H1 (cell line): ENCODE measurements around the gene IFNK. TPM values are rescaled to one million over a fixed set of nuclear protein-coding genes. Genes with fewer than 3 reads are reported as not detected.

Experiments
- CTCF ChIA-PET: fragments of 300-600 bp; sonication (Branson Sonifier 250); formaldehyde crosslinking; loops from one replicate; lab custom pipeline; 2021; ENCODE audit not compliant: partially characterized antibody; lab: Charles Lee
- POLR2A ChIA-PET: fragments of 300-600 bp; sonication (Branson Sonifier 250); formaldehyde crosslinking; loops from one replicate; lab custom pipeline; 2021; ENCODE audit warnings: inconsistent platforms; ENCODE audit not compliant: partially characterized antibody; lab: Charles Lee
- DNase-seq, 2 experiments: peaks; one replicate each; pipeline versions ENCODE4 v3.0.0 to v3.0.0-alpha.2; 2010 to 2022; ENCODE audit warnings: low spot score in 2 of 2, low read depth in 1 of 2, mixed read lengths in 1 of 2
- FAIRE-seq: peaks from 2 replicates; lab custom pipeline; 2011; peaks lifted over from hg19 to GRCh38; lab: Jason Lieb, UNC
- H2AFZ ChIP-seq: 2 replicates; pipeline ENCODE4 v1.8.1; 2012; ENCODE audit warnings: low read length, inconsistent platforms
- H2AK5ac ChIP-seq: 2 replicates; pipeline ENCODE4 v1.6.1; 2013; ENCODE audit warnings: low read depth, low read length
- H2BK120ac ChIP-seq: replicated peaks from 2 replicates; pipeline ENCODE3; 2013; ENCODE audit warnings: low read depth, low read length, inconsistent platforms
- H2BK12ac ChIP-seq: 2 replicates; pipeline ENCODE4 v1.6.1; 2013; ENCODE audit warnings: low read depth, low read length
- H2BK15ac ChIP-seq: 2 replicates; pipeline ENCODE4 v1.6.1; 2013; ENCODE audit warnings: low read length
- H2BK20ac ChIP-seq: 2 replicates; pipeline ENCODE4 v1.6.1; 2013; ENCODE audit warnings: low read length
- H2BK5ac ChIP-seq: 2 replicates; pipeline ENCODE4 v1.6.1; 2013; ENCODE audit warnings: low read depth, low read length
- H3K14ac ChIP-seq: 2 replicates; pipeline ENCODE4 v1.6.1; 2013; ENCODE audit warnings: inconsistent platforms; ENCODE audit not compliant: insufficient read length
- H3K18ac ChIP-seq: 2 replicates; pipeline ENCODE4 v1.6.1; 2013; ENCODE audit warnings: low read length; ENCODE audit errors: extremely low read depth
- H3K23ac ChIP-seq: 2 replicates; pipeline ENCODE4 v1.6.1; 2013; ENCODE audit warnings: inconsistent platforms; ENCODE audit not compliant: insufficient read length
- H3K23me2 ChIP-seq: 2 replicates; pipeline ENCODE4 v1.6.1; 2013; ENCODE audit warnings: low read depth, low read length
- H3K27ac ChIP-seq: 2 replicates; pipeline ENCODE4 v1.6.1; 2011; ENCODE audit warnings: low read depth, low read length, inconsistent platforms
- H3K27me3 ChIP-seq, 4 experiments: replicated peaks in 1 of 4; 1 replicate in 1 of 4; 2 replicates in 3 of 4; pipeline versions ENCODE4 v1.6.1 to v1.8.1; 2011 to 2013; ENCODE audit warnings: low read length in 3 of 4, mild to moderate bottlenecking in 3 of 4, inconsistent platforms in 2 of 4, mixed read lengths in 2 of 4, moderate library complexity in 1 of 4; ENCODE audit not compliant: control insufficient read depth in 3 of 4, insufficient read depth in 3 of 4; ENCODE audit errors: extremely low read depth in 1 of 4
- H3K36me3 ChIP-seq, 4 experiments: 2 replicates each; pipeline versions ENCODE4 v1.6.1 to v1.8.1; 2011 to 2013; ENCODE audit warnings: mild to moderate bottlenecking in 4 of 4, low read length in 3 of 4, moderate library complexity in 2 of 4, control low read depth in 1 of 4, inconsistent platforms in 1 of 4; ENCODE audit not compliant: insufficient read depth in 4 of 4, control insufficient read depth in 2 of 4
- H3K4ac ChIP-seq: replicated peaks from 2 replicates; pipeline ENCODE3; 2013; ENCODE audit warnings: low read length, low read depth, mixed read lengths, inconsistent platforms; ENCODE audit not compliant: insufficient read length
- H3K4me1 ChIP-seq, 4 experiments: replicated peaks in 1 of 4; 1 replicate in 1 of 4; 2 replicates in 3 of 4; pipeline versions ENCODE4 v1.6.1 to v1.8.1; 2011 to 2013; ENCODE audit warnings: low read length in 3 of 4, inconsistent platforms in 2 of 4, mixed read lengths in 1 of 4; ENCODE audit not compliant: insufficient read depth in 4 of 4, control insufficient read depth in 3 of 4
- H3K4me2 ChIP-seq, 2 experiments: 2 replicates each; pipeline versions ENCODE4 v1.6.1 to v1.8.1; 2011 to 2013; ENCODE audit warnings: low read depth in 2 of 2, low read length in 2 of 2, control low read depth in 1 of 2, inconsistent platforms in 1 of 2, mild to moderate bottlenecking in 1 of 2; ENCODE audit not compliant: insufficient read depth in 1 of 2
- H3K4me3 ChIP-seq, 4 experiments: fragments of 200-600, 300-600 bp in 1 of 4; sonication (generic), shearing (Covaris generic), sonication (Bioruptor Twin) in 1 of 4; 2 replicates each; pipeline versions ENCODE4 v1.5.1 to v1.8.1; 2011 to 2016; ENCODE audit warnings: low read length in 4 of 4, low read depth in 3 of 4, control low read depth in 2 of 4, inconsistent platforms in 2 of 4, mild to moderate bottlenecking in 2 of 4, mixed read lengths in 1 of 4, moderate library complexity in 1 of 4; ENCODE audit not compliant: insufficient read depth in 2 of 4; ENCODE audit errors: extremely low read depth in 1 of 4
- H3K56ac ChIP-seq: replicated peaks from 2 replicates; pipeline ENCODE3; 2013; ENCODE audit warnings: low read depth, mild to moderate bottlenecking, mixed read lengths, low read length, inconsistent platforms; ENCODE audit not compliant: insufficient read length
- H3K79me1 ChIP-seq: 2 replicates; pipeline ENCODE4 v1.6.1; 2013; ENCODE audit warnings: low read depth, low read length, control low read depth
- H3K79me2 ChIP-seq, 2 experiments: 2 replicates each; pipeline versions ENCODE4 v1.6.1 to v1.8.1; 2012 to 2013; ENCODE audit warnings: low read length in 2 of 2, mild to moderate bottlenecking in 2 of 2, inconsistent platforms in 1 of 2; ENCODE audit not compliant: insufficient read depth in 2 of 2, control insufficient read depth in 1 of 2
- H3K9ac ChIP-seq, 4 experiments: replicated peaks in 1 of 4; 1 replicate in 1 of 4; 2 replicates in 3 of 4; pipeline versions ENCODE4 v1.6.1 to v1.8.1; 2011 to 2013; ENCODE audit warnings: low read depth in 3 of 4, low read length in 3 of 4, control low read depth in 2 of 4, mild to moderate bottlenecking in 2 of 4, moderate library complexity in 2 of 4, inconsistent platforms in 1 of 4; ENCODE audit errors: extremely low read depth in 1 of 4
- H3K9me3 ChIP-seq, 2 experiments: 2 replicates each; pipeline versions ENCODE4 v1.6.1 to v1.8.1; 2012 to 2013; ENCODE audit warnings: mild to moderate bottlenecking in 2 of 2, moderate library complexity in 2 of 2, control low read depth in 1 of 2, inconsistent platforms in 1 of 2, low read depth in 1 of 2, low read length in 1 of 2, mixed read lengths in 1 of 2; ENCODE audit not compliant: insufficient read depth in 2 of 2
- H4K20me1 ChIP-seq, 2 experiments: replicated peaks in 1 of 2; 2 replicates each; pipeline versions ENCODE3 to v1.8.1; 2011 to 2013; ENCODE audit warnings: inconsistent platforms in 2 of 2, low read length in 2 of 2, mild to moderate bottlenecking in 1 of 2; ENCODE audit not compliant: insufficient read depth in 2 of 2, control insufficient read depth in 1 of 2
- H4K5ac ChIP-seq: 2 replicates; pipeline ENCODE4 v1.6.1; 2013; ENCODE audit warnings: low read length, low read depth, mixed read lengths, inconsistent platforms; ENCODE audit not compliant: insufficient read length
- H4K8ac ChIP-seq: 2 replicates; pipeline ENCODE4 v1.8.0; 2013; ENCODE audit warnings: mild to moderate bottlenecking, moderate library complexity, low read length, inconsistent platforms; ENCODE audit not compliant: insufficient read depth; ENCODE audit errors: extremely low read depth
- H4K91ac ChIP-seq: replicated peaks from 2 replicates; pipeline ENCODE3; 2013; ENCODE audit warnings: low read length, mixed read lengths, inconsistent platforms; ENCODE audit not compliant: insufficient read length
- BACH1 ChIP-seq: IDR thresholded peaks from 2 replicates; pipeline ENCODE4 v1.6.1; 2012; ENCODE audit warnings: low read length, improper control_type of control experiment
- CBX5 ChIP-seq: fragments of 300-800, 300-1000 bp; sonication (generic); IDR thresholded peaks from 2 replicates; pipeline ENCODE4 v1.7.1; 2016; ENCODE audit warnings: antibody characterized with exemption, low read length, low read depth
- CHD1 ChIP-seq: IDR thresholded peaks from 2 replicates; pipeline ENCODE4 v1.6.1; 2012; ENCODE audit warnings: low read depth, low read length, improper control_type of control experiment
- CHD2 ChIP-seq: IDR thresholded peaks from 2 replicates; pipeline ENCODE4 v1.6.1; 2012; ENCODE audit warnings: low read length, improper control_type of control experiment
- EZH2 ChIP-seq: fragments of 200-600 bp; sonication (generic); IDR thresholded peaks from 2 replicates; pipeline ENCODE4 v1.7.1; 2012; ENCODE audit warnings: low read depth, mild to moderate bottlenecking, moderate library complexity, low read length, inconsistent platforms; ENCODE audit not compliant: severe bottlenecking
- GABPA ChIP-seq: IDR thresholded peaks from 2 replicates; pipeline ENCODE4 v1.6.1; 2011; ENCODE audit warnings: mild to moderate bottlenecking, low read length, moderate library complexity, borderline replicate concordance; ENCODE audit not compliant: insufficient read depth
- JUN ChIP-seq: IDR thresholded peaks from 2 replicates; pipeline ENCODE4 v1.6.1; 2011; ENCODE audit warnings: low read depth, mild to moderate bottlenecking, improper control_type of control experiment, low read length
- NANOG ChIP-seq: IDR thresholded peaks from 2 replicates; pipeline ENCODE4 v1.6.1; 2011; ENCODE audit warnings: low read length, low read depth, mild to moderate bottlenecking, inconsistent platforms; ENCODE audit not compliant: insufficient read depth, poor library complexity, severe bottlenecking
- POLR2A ChIP-seq, 2 experiments: IDR thresholded peaks; 1 replicate in 1 of 2; 2 replicates in 1 of 2; pipeline ENCODE4 v1.6.1; 2011; ENCODE audit warnings: low read depth in 2 of 2, low read length in 2 of 2, mild to moderate bottlenecking in 2 of 2; ENCODE audit errors: control extremely low read depth in 1 of 2
- RAD21 ChIP-seq, 2 experiments: IDR thresholded peaks in 1 of 2; conservative IDR thresholded peaks in 1 of 2; 2 replicates each; pipeline ENCODE4 v1.6.1; 2011; ENCODE audit warnings: low read depth in 2 of 2, low read length in 2 of 2, improper control_type of control experiment in 1 of 2, inconsistent platforms in 1 of 2, mild to moderate bottlenecking in 1 of 2, moderate library complexity in 1 of 2
- SP1 ChIP-seq: IDR thresholded peaks from 2 replicates; pipeline ENCODE4 v1.6.1; 2011; ENCODE audit warnings: low read depth, low read length
- YY1 ChIP-seq: IDR thresholded peaks from 2 replicates; pipeline ENCODE4 v1.6.1; 2011; ENCODE audit warnings: low read depth, mild to moderate bottlenecking, low read length
- WGBS, 2 experiments: shearing (Covaris generic) in 1 of 2; methylation state at CpG; one replicate each; pipeline versions ENCODE4 v1.1.6 to v1.1.7; 2013 to 2015; ENCODE audit warnings: low lambda C conversion rate in 2 of 2, mixed read lengths in 2 of 2, inconsistent platforms in 1 of 2, low coverage in 1 of 2, missing lambda C conversion rate in 1 of 2; ENCODE audit not compliant: insufficient replicate concordance in 2 of 2, insufficient coverage in 1 of 2, insufficient read length in 1 of 2; ENCODE audit errors: extremely low coverage in 1 of 2, missing lambda C conversion rate in 1 of 2; 5-methylcytosine and 5-hydroxymethylcytosine counted together
- polyA plus RNA-seq, 7 experiments: library from polyadenylated mRNA; depleted of rRNA in 3 of 7; stranded (reverse) in 5 of 7; unstranded in 2 of 7; fragments of >200 nt in 5 of 7; fragments of 200-250 nt in 2 of 7; gene quantifications; 1 replicate in 5 of 7; 2 replicates in 1 of 7; 4 replicates in 1 of 7; pipeline versions ENCODE4 v1.2.1 to v1.2.3, GENCODE V29; 2011 to 2013; ENCODE audit warnings: missing spikeins in 2 of 7, mixed read lengths in 2 of 7
- total RNA-seq: library from RNA; stranded (reverse); fragmentation: NEBNext Ultra II Directional; extraction: Animal tissue kit (Norgen Biotek cat#: 25700); gene quantifications from 2 replicates; pipeline ENCODE4 v1.2.1, GENCODE V29; 2021
- TF ChIP-seq, protein P1 (sequence below): IDR thresholded peaks from 2 replicates; pipeline ENCODE4 v1.6.1; 2012; ENCODE audit warnings: inconsistent platforms
- TF ChIP-seq, protein P2 (sequence below): IDR thresholded peaks from 2 replicates; pipeline ENCODE4 v1.6.1; 2011; ENCODE audit warnings: low read depth, mild to moderate bottlenecking, low read length; ENCODE audit not compliant: insufficient read depth

Gene IFNK
- total and polyA plus RNA-seq, 2 of the 8 experiments (the other 6 are each of a cell fraction or from before 2014, with no cell fraction given), result not detected

DNA sequence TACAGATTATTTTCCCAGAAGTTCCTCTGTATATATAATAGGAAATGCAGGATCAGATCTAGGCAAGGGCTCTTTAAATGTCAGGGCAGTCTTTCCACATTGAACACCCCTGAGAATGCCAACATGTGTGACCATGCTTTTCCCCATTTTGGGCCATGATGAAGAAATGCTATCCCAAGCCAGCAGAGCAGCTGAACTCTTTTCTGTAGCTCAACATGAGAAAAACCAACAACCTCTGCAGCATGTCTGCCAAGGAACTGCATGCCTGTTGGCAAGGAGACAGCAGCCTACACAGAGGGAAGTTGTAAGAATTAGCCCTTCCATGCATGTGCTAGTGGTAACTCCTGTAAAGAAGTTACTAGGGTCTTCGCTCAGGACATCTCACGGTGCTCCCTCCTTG lies 9.5 kb upstream of the IFNK start:
- Histone ChIP-seq H3K79me1 (no peaks in the 10 kb centered on the region), H3K27me3 (no peaks in the 10 kb centered on the region), H4K5ac (no peak overlapping the region), H2BK20ac (no peak overlapping the region), H4K91ac (no peak overlapping the region), H3K56ac (no peak overlapping the region), H3K23me2 (no peaks in the 10 kb centered on the region), H3K79me2 (peaks cover 0 to 25% of the 10 kb centered on the region in 2 experiments; a peak in 3 of 4 replicates), H3K14ac (no peak overlapping the region), H3K9me3 (no peaks in the 10 kb centered on the region), H4K8ac (no peak overlapping the region), H3K27ac (no peak overlapping the region), H3K23ac (no peak overlapping the region), H2AK5ac (no peak overlapping the region), H3K9ac (no peak overlapping the region), H3K4me3 (no peak overlapping the region), H2BK12ac (no peak overlapping the region), H3K4me2 (no peak overlapping the region), H3K4me1 (no peaks in the 10 kb centered on the region), H2BK5ac (no peak overlapping the region), H2BK15ac (no peak overlapping the region), H4K20me1 (no peaks in the 10 kb centered on the region), H3K18ac (no peak overlapping the region), H3K4ac (no peak overlapping the region), H2AFZ (no peak overlapping the region), H3K36me3 (no peaks in the 10 kb centered on the region), H2BK120ac (no peak overlapping the region)
- no peak for FAIRE-seq
- ChIA-PET POLR2A (no interaction called here), CTCF (interaction anchor here (0.6 to 1.8 kb wide), 5 partner anchors 12 to 101 kb away, joined by 3 to 7 read pairs (median 4); partner anchors contain the start of gene MOB3B)
- TF ChIP-seq CHD1 (no peak), CHD2 (no peak), BACH1 (no peak), CBX5 (no peak), NANOG (no peak), RAD21 (IDR thresholded peaks at IDR 0.05 in 1 of 2, conservative IDR thresholded peaks at IDR 0.05 in 1 of 2; ENCODE audit: low read depth in 2 of 2, low read length in 2 of 2) (no peak), GABPA (no peak), EZH2 (no peak), SP1 (no peak), POLR2A (IDR thresholded peaks at IDR 0.05; ENCODE audit: control extremely low read depth in 1 of 2, low read depth in 2 of 2, low read length in 2 of 2) (no peak), YY1 (no peak), JUN (no peak)
- TF ChIP-seq, protein P1, sequence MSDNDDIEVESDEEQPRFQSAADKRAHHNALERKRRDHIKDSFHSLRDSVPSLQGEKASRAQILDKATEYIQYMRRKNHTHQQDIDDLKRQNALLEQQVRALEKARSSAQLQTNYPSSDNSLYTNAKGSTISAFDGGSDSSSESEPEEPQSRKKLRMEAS, result no peak
- TF ChIP-seq, protein P2, sequence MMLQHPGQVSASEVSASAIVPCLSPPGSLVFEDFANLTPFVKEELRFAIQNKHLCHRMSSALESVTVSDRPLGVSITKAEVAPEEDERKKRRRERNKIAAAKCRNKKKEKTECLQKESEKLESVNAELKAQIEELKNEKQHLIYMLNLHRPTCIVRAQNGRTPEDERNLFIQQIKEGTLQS, result no peak
- WGBS, 2 experiments, result 100% methylated on average over 2 of the region's 2 CpGs; no CpG with 5 or more reads in 1 of the 2 experiments
- DNase-seq, result no peak
